Lower lobe of right lung (tissue), 2 donors: ENCODE measurements around the gene TAL1. TPM values are rescaled to one million over a fixed set of nuclear protein-coding genes. Genes with fewer than 3 reads are reported as not detected.
"Not testable (repeated sequence)": the region's sequence is repeated elsewhere in the genome, so short reads cannot be mapped to it uniquely, and the experiment has no call there.

Source experiments
- ATAC-seq, 2 donors: fragments of 200-7000 bp; cut with Tn5 transposase; one replicate each; pipeline ENCODE4 v1.9.1; 2020 to 2022; ENCODE audit warnings: mild to moderate bottlenecking in 2 of 2, moderate library complexity in 2 of 2
- DNase-seq: peaks from one replicate; pipeline ENCODE4 v3.0.0-alpha.2; 2020
- H3K27ac ChIP-seq: fragments of 200-600 bp; one replicate; pipeline ENCODE4 v1.8.0; 2022
- H3K27me3 ChIP-seq: fragments of 200-600 bp; one replicate; pipeline ENCODE4 v1.8.0; 2022; ENCODE audit warnings: low read depth
- H3K36me3 ChIP-seq: fragments of 200-600 bp; one replicate; pipeline ENCODE4 v1.8.0; 2022; ENCODE audit warnings: mild to moderate bottlenecking
- H3K4me1 ChIP-seq: fragments of 200-600 bp; one replicate; pipeline ENCODE4 v1.8.0; 2022
- H3K4me3 ChIP-seq: fragments of 200-600 bp; one replicate; pipeline ENCODE4 v1.8.0; 2022; ENCODE audit warnings: mild to moderate bottlenecking
- H3K9me3 ChIP-seq: fragments of 200-600 bp; one replicate; pipeline ENCODE4 v1.8.0; 2022
- CTCF ChIP-seq: fragments of 200-600 bp; IDR thresholded peaks from one replicate; pipeline ENCODE4 v1.8.0; 2022; ENCODE audit warnings: antibody characterized with exemption, mild to moderate bottlenecking
- intact Hi-C: fragments of 100-400 bp; cut with DNase I; formaldehyde crosslinking; loops from one replicate; pipeline ENCODE4 v1.11.0; 2022
- total RNA-seq: library from RNA; stranded (reverse); fragmentation: NEBNext Ultra II Directional; extraction: Animal tissue kit (Norgen Biotek cat#: 25700); gene quantifications from one replicate; pipeline ENCODE4 v1.2.1, GENCODE V29; 2021
- donor health status: DM: no; HTN: yes; CAD: no; lungs with severe emphysema.

Gene TAL1
- total RNA-seq, 1 donor from 2014 or later: 15.4 TPM

GRCh38 chr1:47208374-47208850 lies 23.6 kb downstream of the TAL1 start:
- H3K27me3 ChIP-seq: no peaks in the 10 kb centered on the region
- H3K4me1 ChIP-seq: peaks cover 20% of the 10 kb centered on the region
- no peak overlapping the region for H3K27ac ChIP-seq
- no peak for DNase-seq
- no peak for ATAC-seq
- no peaks in the 10 kb centered on the region for H3K36me3 ChIP-seq
- TF ChIP-seq CTCF: no peak
- H3K4me3 ChIP-seq: no peak overlapping the region
- H3K9me3 ChIP-seq: no peaks in the 10 kb centered on the region
- intact Hi-C loops: no loop called here

- no peak overlapping the region for H3K27ac ChIP-seq
- no peaks in the 10 kb centered on the region for H3K36me3 ChIP-seq
- ATAC-seq: no peak
- DNase-seq: no peak
- H3K9me3 ChIP-seq: no peaks in the 10 kb centered on the region
- peaks cover 18% of the 10 kb centered on the region for H3K4me1 ChIP-seq
- intact Hi-C loops: no loop called here
- H3K27me3 ChIP-seq: no peaks in the 10 kb centered on the region
- no peak for TF ChIP-seq CTCF
- H3K4me3 ChIP-seq: no peak overlapping the region
These were observed 24.1 kb downstream of the TAL1 start for GRCh38 chr1:47207803-47208373.

- Histone ChIP-seq H3K9me3 (no peaks in the 10 kb centered on the region), H3K4me1 (no peaks in the 10 kb centered on the region), H3K27me3 (no peaks in the 10 kb centered on the region), H3K4me3 (no peak overlapping the region), H3K27ac (no peak overlapping the region), H3K36me3 (no peaks in the 10 kb centered on the region)
- intact Hi-C loops: no loop called here
- no peak for DNase-seq
- no peak for ATAC-seq
- no peak for TF ChIP-seq CTCF
These were observed 26.1 kb downstream of the TAL1 start for GRCh38 chr1:47205918-47206317.

GRCh38 chr1:47203504-47203903 lies 28.5 kb downstream of the TAL1 start:
- H3K4me3 ChIP-seq, ATAC-seq, H3K4me1 ChIP-seq, H3K27me3 ChIP-seq, DNase-seq, H3K36me3 ChIP-seq, H3K27ac ChIP-seq, intact Hi-C loops, H3K9me3 ChIP-seq: not testable (repeated sequence)

- no peak for TF ChIP-seq CTCF
- intact Hi-C loops: no loop called here
- H3K27ac ChIP-seq: no peak overlapping the region
- no peak for DNase-seq
- no peaks in the 10 kb centered on the region for H3K4me1 ChIP-seq
- H3K9me3 ChIP-seq: no peaks in the 10 kb centered on the region
- no peak overlapping the region for H3K4me3 ChIP-seq
- peak in 1 of 2 donors; percentile 23 for ATAC-seq
- no peaks in the 10 kb centered on the region for H3K27me3 ChIP-seq
- no peaks in the 10 kb centered on the region for H3K36me3 ChIP-seq
These were observed 30.8 kb downstream of the TAL1 start for GRCh38 chr1:47201179-47201578.

- no peaks in the 10 kb centered on the region for H3K27me3 ChIP-seq
- H3K4me1 ChIP-seq: peaks cover under 1% of the 10 kb centered on the region
- intact Hi-C loops: no loop called here
- H3K4me3 ChIP-seq: no peak overlapping the region
- H3K9me3 ChIP-seq: no peaks in the 10 kb centered on the region
- ATAC-seq (no peak), DNase-seq (no peak)
- no peak for TF ChIP-seq CTCF
- H3K36me3 ChIP-seq: no peaks in the 10 kb centered on the region
- no peak overlapping the region for H3K27ac ChIP-seq
These were observed 33.8 kb downstream of the TAL1 start for GRCh38 chr1:47198214-47198613.
